Fibroblast of lung (primary cell): ENCODE results near the gene NAV1.

ENCODE experiments used
- EZH2 ChIP-seq: IDR thresholded peaks from 2 replicates; pipeline ENCODE4 v1.5.1; 2012; ENCODE audit warnings: low read length, control low read depth, mild to moderate bottlenecking; ENCODE audit errors: missing control alignments
- TF ChIP-seq, protein P1 (sequence below), 2 donors: IDR thresholded peaks in 1 of 2; conservative IDR thresholded peaks in 1 of 2; 1 replicate in 1 of 2; 2 replicates in 1 of 2; pipeline ENCODE4 v1.5.1; 2011 to 2012; ENCODE audit warnings: low read length in 2 of 2, control low read depth in 1 of 2, inconsistent platforms in 1 of 2, low read depth in 1 of 2, mild to moderate bottlenecking in 1 of 2

DNA sequence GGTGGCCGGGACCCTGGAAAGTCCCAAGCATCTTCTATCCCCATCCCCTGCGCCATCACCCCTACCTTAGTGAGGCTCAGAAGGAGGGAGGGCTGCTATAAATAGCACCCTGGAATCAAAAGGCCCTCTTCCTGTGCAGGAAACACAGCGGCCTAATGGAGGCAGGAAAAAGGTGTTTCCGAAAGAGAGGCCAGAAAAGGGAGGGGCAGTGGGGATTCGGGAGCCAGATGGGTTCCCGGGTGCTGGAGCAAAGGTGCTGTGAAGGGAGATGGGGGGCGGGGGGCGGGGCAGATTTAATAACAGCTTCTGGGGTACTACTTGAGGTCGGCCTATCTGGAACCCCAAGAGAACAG lies 16.6 kb downstream of the NAV1 start:
- TF ChIP-seq, protein P1, sequence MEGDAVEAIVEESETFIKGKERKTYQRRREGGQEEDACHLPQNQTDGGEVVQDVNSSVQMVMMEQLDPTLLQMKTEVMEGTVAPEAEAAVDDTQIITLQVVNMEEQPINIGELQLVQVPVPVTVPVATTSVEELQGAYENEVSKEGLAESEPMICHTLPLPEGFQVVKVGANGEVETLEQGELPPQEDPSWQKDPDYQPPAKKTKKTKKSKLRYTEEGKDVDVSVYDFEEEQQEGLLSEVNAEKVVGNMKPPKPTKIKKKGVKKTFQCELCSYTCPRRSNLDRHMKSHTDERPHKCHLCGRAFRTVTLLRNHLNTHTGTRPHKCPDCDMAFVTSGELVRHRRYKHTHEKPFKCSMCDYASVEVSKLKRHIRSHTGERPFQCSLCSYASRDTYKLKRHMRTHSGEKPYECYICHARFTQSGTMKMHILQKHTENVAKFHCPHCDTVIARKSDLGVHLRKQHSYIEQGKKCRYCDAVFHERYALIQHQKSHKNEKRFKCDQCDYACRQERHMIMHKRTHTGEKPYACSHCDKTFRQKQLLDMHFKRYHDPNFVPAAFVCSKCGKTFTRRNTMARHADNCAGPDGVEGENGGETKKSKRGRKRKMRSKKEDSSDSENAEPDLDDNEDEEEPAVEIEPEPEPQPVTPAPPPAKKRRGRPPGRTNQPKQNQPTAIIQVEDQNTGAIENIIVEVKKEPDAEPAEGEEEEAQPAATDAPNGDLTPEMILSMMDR (conservative IDR thresholded peaks at IDR 0.05 in 1 of 2, IDR thresholded peaks at IDR 0.05 in 1 of 2; ENCODE audit: low read depth in 1 of 2, low read length in 2 of 2) = no peak
- TF ChIP-seq EZH2 = no peak
